ENCODE data around the gene PLXNA2. TPM values are rescaled to one million over a fixed set of nuclear protein-coding genes. Genes with fewer than 3 reads are reported as not detected.
A peak's percentile ranks its signal among the peaks of the same experiment; 100 is the strongest.

Gene PLXNA2
- total RNA-seq, 1 donor from 2014 or later: 42.5 TPM

DNA sequence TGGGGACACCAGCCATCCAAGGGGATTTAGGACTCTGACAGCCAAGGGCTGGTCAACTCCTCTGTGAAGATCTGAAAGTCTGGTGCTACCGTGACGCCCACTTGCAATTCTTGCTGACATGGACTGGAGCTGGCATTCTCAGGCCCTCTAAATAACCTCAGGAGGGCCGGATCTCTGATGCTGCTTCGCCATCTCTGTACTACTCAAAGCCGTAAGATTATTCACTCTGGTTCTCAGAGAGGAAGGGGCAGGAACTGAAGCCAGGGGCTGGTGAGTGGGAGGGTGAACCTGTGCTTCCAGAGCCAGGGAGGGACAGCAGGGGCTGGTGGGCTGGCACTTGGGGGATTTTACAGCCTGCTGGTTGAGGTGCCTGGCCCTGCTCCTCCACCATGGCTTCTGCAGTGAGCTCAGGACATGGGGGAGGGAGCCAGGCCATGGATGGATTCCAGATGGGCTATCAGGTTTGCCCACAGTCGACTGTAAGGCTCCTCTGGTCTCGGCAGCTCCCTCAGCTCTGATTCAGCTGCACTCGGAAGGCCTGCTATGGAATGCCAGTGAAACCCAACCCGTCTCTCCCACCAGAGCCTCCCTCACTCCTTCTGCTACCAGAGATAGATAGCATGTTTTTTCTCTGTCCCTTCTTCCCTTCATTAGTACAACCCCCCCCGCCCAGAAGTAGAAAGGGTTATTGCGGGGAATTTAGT, 84.5 kb downstream of the PLXNA2 start:
- DNase-seq: peak; percentile 95

DNA sequence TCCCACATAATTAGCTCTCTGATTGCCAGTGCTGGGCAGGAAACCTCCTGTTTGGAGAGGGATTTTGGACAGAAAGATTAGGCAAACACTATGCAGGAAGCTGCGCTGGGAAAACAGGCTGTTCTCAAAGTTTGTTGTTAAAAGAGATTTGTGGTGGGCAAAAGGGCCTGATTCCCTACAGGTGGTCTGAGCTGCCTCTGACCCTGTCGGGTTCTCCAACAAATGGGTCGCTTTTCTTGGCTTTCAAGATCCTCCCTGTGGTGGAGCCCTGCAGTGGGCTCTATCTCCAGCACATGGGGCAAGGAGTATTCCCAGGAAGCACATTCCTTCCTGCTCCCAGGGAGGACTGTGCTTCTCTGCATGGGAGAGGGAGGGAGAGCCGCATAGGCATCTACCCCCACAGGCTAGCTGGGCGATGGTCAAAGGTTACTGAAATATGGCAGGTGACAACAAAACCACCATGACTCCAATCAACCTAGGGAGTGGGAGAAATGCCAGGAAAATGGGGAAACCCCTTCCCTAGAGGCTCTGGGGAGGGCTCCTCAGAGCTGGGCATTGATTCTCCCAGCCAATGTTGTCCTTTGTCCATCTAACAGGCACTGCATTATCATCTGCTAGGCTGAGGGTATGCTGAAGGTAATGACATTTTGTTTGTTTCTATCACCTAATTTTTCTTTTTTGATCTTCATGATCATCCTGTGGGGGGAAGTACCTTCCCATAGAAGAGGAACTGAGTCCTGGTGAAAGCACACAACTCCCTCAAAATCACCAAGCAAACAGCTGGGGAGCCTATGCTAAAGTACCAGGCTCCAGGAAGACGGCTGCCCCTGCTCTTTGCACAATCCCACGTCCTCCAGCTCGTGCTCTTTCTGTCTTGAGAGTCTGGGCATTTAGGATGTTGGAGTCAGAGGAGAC, 85.3 kb downstream of the PLXNA2 start:
- DNase-seq: no peak

DNA sequence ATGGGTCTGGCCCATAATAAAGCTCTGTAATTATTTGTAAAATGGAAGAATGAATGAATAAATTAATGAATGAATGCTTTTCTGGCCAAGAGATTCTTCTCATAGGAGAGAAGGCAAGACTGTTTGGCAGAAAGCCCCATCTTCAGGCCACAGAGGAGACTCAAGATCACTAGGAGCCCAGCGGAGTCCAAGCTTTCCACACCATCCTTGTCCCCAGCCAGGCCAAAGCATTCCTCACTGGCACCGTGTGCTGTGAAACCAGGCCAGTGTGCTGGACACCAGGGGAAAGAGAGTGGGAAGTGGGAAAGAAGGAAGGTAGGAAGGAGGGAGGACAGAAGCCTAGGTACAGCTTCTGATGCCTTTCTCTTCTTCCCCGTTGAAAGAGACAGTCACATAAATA, 86.4 kb downstream of the PLXNA2 start:
- DNase-seq: no peak

DNA sequence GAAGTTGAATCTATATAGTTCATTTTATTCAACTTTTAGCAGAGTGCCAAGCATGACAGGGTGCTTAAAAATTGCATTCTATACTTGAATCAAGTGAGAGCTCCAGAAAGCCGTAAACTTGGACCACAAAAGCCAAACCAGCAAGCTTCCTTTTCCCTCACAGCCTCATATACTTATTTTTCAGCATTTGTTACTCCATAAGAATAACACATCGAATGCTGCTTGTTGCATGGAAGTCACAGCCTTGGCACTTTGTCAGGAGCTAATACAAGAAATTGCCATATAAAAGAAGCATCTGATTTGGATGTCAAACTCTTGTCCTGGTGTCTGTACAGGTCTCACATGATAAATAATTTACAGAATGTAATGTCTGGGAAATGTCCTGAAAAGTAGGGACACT, 87.4 kb downstream of the PLXNA2 start:
- DNase-seq: no peak

DNA sequence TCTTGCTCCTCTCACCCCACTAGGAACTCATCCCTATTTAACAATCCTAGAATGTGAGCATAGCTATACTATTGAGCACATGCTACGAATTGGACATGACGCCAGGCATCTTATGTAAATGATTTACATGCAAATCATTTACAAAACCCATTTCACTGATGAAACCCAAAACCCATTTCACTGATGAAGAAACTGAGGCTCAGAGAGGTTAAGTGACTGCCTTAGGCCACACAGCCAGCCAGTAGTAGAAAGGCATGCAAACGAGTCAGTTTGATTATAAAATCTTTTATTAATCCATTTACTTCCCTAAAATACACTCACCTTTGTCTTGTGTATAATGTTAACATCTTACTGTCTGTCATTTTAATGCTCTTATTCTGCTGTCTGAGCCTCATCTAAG, 87.9 kb downstream of the PLXNA2 start:
- DNase-seq: no peak

DNA sequence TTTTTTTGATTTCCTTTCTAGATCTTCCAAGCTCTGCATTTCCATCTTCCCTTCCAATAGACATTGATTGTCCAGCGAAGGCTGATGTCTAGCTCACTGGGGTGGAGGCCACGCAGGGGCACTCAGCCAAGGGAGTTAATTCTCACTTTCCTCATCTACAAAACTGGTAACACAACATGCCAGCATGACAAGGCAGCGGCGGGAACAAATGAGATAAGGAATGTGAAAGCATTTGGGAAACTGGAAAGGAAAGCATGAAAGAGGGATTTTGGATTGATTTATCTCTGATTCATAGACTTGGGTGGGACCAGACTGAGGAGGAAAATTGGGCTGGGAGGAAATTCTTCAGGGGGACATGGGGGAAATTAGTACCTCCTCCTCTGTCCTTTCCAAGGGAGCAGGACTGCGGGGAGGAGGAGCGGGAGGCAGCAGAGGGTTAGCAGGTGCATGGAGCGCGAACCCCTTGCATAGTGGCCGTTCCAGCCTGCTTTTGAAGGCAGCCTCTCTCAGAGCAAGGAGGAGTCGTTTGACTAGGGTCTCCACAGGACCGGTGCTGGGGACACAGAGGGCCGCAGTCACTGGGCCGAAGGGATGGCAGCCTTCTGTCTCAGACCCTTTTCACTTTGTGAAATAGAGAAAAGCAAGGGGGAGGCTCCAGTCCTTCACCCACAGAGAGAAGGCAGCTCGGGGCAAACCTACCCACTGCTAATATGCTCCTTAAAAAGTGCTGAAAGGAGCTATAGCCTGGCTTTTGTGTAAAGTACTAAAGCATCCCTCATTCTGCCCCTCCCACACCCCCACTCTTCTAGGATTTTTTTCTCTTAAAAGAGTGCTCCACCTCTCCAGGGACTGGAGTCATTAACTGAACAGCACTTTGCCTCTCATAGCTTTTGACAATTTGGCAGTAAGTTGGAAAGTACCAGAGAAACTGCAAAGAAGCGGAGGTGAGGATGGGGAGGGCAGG, 89.2 kb downstream of the PLXNA2 start:
- DNase-seq: no peak

GRCh38 chr1:208154040-208154439, 90.1 kb downstream of the PLXNA2 start:
- peak; percentile 74 for DNase-seq

GRCh38 chr1:208153386-208153785, 90.8 kb downstream of the PLXNA2 start:
- DNase-seq: no peak

GRCh38 chr1:208151728-208152598, 92.2 kb downstream of the PLXNA2 start:
- no peak for DNase-seq

GRCh38 chr1:208150833-208151458, 93.2 kb downstream of the PLXNA2 start:
- DNase-seq: no peak

DNA sequence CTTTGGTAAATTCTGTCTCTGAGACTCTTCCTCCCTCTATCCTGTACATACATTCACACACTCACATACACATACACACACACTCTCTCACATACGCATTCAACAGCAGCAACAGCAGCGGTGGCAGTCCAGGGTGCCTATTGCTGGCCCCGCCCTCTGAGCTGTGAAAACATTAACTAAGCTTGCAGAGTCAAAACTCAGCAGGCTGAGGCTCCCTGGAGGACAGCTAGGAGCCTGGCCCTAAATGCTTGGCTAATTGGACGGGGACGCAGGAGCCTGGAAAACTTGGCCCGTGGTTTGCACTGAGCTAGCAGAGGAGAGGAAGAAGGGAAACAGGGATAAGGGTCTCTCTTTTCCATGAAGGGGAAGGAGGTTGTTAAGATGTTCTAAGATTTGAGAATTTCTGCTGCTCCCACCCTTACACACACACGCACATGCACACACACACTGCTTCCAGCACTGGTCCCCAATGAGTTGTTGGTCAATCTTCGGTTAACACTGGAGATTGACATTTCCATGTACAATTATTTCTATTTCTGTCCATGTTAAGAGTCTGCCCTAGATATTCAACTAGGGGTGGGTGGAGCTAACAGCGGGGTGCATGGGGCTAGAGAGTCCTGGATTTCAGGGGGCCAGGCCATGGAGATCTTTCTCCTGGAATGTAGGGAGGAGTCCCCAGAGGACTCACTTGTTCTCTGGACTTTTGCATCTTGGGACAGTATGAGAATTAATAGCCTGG, 94.2 kb downstream of the PLXNA2 start:
- peak; percentile 74 for DNase-seq

DNA sequence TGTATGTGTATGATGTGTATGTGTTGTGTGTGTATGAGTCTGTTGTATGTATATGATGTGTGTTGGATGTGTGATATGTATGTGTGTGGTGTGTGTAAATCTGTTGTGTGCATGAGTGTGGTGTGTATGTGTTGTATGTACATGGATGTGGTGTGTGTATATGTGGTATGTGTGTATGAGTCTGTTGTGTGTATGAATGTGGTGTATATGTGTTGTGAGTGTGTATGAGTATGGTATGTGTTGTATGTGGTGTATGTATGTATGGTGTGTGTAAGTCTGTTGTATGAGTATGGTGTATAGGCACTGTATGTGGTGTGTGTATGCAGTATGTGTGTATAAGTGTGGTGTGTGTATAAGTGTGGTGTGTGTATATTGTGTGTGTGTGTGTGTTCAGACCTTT, 95.0 kb downstream of the PLXNA2 start:
- DNase-seq: no peak

- DNase-seq: no peak
Measured at GRCh38 chr1:208148380-208148779, 95.8 kb downstream of the PLXNA2 start.

- DNase-seq: no peak
Measured at GRCh38 chr1:208146650-208147049, 97.5 kb downstream of the PLXNA2 start.

DNA sequence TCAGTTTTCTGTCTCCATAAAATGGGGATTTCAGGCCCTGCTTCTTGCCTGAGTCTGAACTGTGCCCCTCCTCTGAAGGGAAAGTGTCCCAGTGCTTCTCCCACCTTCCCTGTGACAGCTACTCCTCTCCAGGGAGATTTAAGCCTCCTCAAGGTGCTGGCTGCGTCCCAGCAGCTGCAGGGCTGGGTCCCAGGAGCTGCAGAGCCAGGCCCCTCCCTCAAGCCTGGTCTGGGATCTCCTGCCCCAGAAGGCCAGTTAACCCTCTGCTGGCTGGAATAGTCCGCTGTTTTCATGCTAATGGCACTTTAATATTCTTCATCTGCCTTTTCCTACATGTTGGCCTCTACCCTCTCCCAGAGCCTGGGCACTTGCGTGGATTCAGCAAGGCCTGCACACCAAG, 99.0 kb downstream of the PLXNA2 start:
- no peak for DNase-seq

GRCh38 chr1:208142590-208143382, 101.4 kb downstream of the PLXNA2 start:
- no peak for DNase-seq

GRCh38 chr1:208141610-208142192, 102.5 kb downstream of the PLXNA2 start:
- DNase-seq: no peak

GRCh38 chr1:208139434-208140045, 104.6 kb downstream of the PLXNA2 start:
- no peak for DNase-seq
